ENCODE measurements around the gene DAZAP2. TPM values are rescaled to one million over a fixed set of nuclear protein-coding genes. Genes with fewer than 3 reads are reported as not detected.
"Not testable (repeated sequence)": the region's sequence is repeated elsewhere in the genome, so short reads cannot be mapped to it uniquely, and the experiment has no call there.

Gene DAZAP2
- total RNA-seq, 1 donor from 2014 or later, result 124 TPM

- DNase-seq; intact Hi-C loops (cut with DNase I); ATAC-seq (ENCODE audit: poor library complexity): not testable (repeated sequence)
These were observed 34.2 kb downstream of the DAZAP2 start for GRCh38 chr12:51272810-51273209.

- intact Hi-C loops (cut with DNase I), result no loop called here
- ATAC-seq (ENCODE audit: poor library complexity) (no peak), DNase-seq (no peak)
These were observed 36.5 kb downstream of the DAZAP2 start for GRCh38 chr12:51275088-51275487.

GRCh38 chr12:51281202-51281924 lies 42.7 kb downstream of the DAZAP2 start:
- DNase-seq, result no peak

GRCh38 chr12:51285843-51286242 lies 47.2 kb downstream of the DAZAP2 start:
- intact Hi-C loops (cut with DNase I), result no loop called here
- no peak for ATAC-seq (ENCODE audit: poor library complexity)

More at GRCh38 chr12:51281202-51281924, 42.7 kb downstream of the DAZAP2 start:
- intact Hi-C loops (cut with DNase I), result no loop called here
- ATAC-seq (ENCODE audit: poor library complexity), result no peak

GRCh38 chr12:51291603-51292513 lies 53.2 kb downstream of the DAZAP2 start:
- intact Hi-C loops (cut with DNase I), result not testable (repeated sequence)
- peak; percentile 66 for ATAC-seq (ENCODE audit: poor library complexity)
- peak; percentile 82 for DNase-seq

More at GRCh38 chr12:51285843-51286242, 47.2 kb downstream of the DAZAP2 start:
- no peak for DNase-seq

Other genes starting within 250 kb of the DAZAP2 start
- gene SLC11A2, start 212.4 kb upstream of the DAZAP2 start, total RNA-seq, result 23.7 TPM
- 19.7 TPM for gene LETMD1, start 190.5 kb upstream of the DAZAP2 start, total RNA-seq
- 20.0 TPM for gene CSRNP2, start 155.2 kb upstream of the DAZAP2 start, total RNA-seq
- 23.3 TPM for gene TFCP2, start 65.7 kb upstream of the DAZAP2 start, total RNA-seq
- 10.0 TPM for gene POU6F1, start 20.8 kb upstream of the DAZAP2 start, total RNA-seq
- gene SMAGP, start 31.6 kb downstream of the DAZAP2 start, total RNA-seq, result 2.8 TPM
- 1.5 TPM for gene BIN2, start 85.3 kb downstream of the DAZAP2 start, total RNA-seq
- gene CELA1, start 107.9 kb downstream of the DAZAP2 start, total RNA-seq, result not detected
- 0.62 TPM for gene GALNT6, start 152.6 kb downstream of the DAZAP2 start, total RNA-seq
- gene SLC4A8, start 186.0 kb downstream of the DAZAP2 start, total RNA-seq, result 0.89 TPM